Measurements from ENCODE around the gene KPRP. TPM values are rescaled to one million over a fixed set of nuclear protein-coding genes. Genes with fewer than 3 reads are reported as not detected.

The KPRP gene, protein sequence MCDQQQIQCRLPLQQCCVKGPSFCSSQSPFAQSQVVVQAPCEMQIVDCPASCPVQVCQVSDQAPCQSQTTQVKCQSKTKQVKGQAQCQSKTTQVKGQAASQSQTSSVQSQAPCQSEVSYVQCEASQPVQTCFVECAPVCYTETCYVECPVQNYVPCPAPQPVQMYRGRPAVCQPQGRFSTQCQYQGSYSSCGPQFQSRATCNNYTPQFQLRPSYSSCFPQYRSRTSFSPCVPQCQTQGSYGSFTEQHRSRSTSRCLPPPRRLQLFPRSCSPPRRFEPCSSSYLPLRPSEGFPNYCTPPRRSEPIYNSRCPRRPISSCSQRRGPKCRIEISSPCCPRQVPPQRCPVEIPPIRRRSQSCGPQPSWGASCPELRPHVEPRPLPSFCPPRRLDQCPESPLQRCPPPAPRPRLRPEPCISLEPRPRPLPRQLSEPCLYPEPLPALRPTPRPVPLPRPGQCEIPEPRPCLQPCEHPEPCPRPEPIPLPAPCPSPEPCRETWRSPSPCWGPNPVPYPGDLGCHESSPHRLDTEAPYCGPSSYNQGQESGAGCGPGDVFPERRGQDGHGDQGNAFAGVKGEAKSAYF
- not detected for total RNA-seq

DNA sequence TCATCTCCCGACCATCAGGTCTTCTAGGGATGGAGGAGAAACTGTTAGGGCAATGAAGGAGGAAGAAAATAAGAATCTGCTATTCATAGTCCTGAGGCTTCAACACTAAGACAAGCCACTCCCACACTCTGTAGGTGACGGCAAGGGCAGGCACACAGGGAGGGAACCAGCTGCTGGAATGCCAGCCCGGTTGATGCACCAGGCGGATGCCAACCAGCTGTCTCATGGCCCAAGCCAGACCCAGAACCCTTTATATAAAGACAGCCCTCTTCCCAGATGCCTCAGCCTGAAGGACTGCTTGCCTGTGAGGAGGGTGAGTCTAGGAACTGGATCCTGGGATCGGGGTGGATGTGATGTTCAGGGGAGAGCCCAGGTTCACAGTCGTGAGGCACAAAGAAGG lies at the start of gene KPRP:
Gene KPRP, plus strand, starts transcription at position 279 of the 400 bp plus-strand sequence. CDS start 1,564 bp downstream, outside the sequence.
- Histone ChIP-seq H3K9me3 (ENCODE audit: low read depth, low read length) (no peaks in the 10 kb centered on the region), H3K27me3 (ENCODE audit: insufficient read depth, low read length) (no peaks in the 10 kb centered on the region), H3K4me1 (ENCODE audit: insufficient read depth, low read length) (no peaks in the 10 kb centered on the region), H3K4me3 (ENCODE audit: low read length) (no peak within 1 kb of the TSS)

DNA sequence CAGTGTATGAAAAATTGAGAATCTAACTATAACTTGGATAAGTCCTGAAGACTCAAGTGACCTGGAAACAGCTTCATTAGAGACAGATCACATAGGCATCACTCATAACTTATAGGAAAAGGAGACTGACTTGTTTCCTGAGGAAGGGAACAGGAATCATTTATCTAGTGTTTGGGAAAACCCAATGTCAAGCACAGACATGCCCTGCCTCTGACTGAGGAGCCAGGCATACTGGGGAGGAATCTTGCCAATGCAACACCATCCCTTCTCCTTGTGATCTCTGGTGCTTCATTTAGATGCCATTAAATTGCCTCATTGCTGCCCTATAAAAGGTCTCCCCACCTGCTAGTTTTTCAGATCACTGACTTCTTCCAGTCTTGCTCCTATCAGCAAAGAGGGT lies 39.6 kb upstream of the KPRP start:
- Histone ChIP-seq H3K4me1 (ENCODE audit: insufficient read depth, low read length) (no peaks in the 10 kb centered on the region), H3K9me3 (ENCODE audit: low read depth, low read length) (peaks cover 6% of the 10 kb centered on the region), H3K27me3 (ENCODE audit: insufficient read depth, low read length) (no peaks in the 10 kb centered on the region), H3K4me3 (ENCODE audit: low read length) (no peak overlapping the region)

DNA sequence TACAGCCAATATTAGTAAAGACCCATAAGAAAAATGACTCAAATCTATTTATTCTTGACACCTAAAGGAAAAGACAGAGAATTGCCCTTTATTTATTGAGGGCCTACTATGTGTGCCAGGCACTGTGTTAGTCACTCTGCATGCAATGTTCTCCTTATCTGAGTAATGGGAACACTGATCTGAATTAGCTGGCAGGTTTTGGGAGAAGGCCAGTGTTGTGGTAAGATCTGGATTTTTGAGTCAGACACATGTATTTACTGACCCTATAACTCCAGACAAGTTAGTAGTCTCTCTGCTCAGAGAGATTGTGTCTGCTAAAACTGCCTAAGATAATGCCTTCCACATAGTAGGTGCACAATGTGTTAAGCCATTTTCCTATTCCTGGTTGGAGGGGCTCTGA lies 32.6 kb upstream of the KPRP start:
- H3K4me3 ChIP-seq (ENCODE audit: low read length), result no peak overlapping the region
- no peaks in the 10 kb centered on the region for H3K27me3 ChIP-seq (ENCODE audit: insufficient read depth, low read length)
- no peaks in the 10 kb centered on the region for H3K9me3 ChIP-seq (ENCODE audit: low read depth, low read length)
- H3K4me1 ChIP-seq (ENCODE audit: insufficient read depth, low read length), result no peaks in the 10 kb centered on the region

DNA sequence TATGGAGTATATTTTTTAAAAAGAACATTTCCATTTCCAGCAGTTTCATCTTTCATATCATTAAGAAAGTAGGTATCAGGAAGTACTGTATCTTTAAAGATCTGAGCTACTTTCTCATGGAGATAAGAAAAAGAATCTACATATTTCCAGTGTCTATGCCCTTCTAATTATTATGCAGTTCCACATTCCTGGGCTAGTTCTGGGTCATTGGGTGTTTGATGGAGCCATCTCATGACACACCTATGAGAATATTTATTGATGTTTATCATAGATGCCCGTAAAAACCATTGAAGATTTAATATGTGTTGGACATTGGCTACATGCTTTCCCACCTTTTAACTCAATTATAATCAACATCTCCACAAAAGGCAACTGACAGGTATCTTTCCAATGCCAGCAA lies 28.8 kb upstream of the KPRP start:
- no peak overlapping the region for H3K4me3 ChIP-seq (ENCODE audit: low read length)
- no peaks in the 10 kb centered on the region for H3K27me3 ChIP-seq (ENCODE audit: insufficient read depth, low read length)
- H3K9me3 ChIP-seq (ENCODE audit: low read depth, low read length), result no peaks in the 10 kb centered on the region
- no peaks in the 10 kb centered on the region for H3K4me1 ChIP-seq (ENCODE audit: insufficient read depth, low read length)

DNA sequence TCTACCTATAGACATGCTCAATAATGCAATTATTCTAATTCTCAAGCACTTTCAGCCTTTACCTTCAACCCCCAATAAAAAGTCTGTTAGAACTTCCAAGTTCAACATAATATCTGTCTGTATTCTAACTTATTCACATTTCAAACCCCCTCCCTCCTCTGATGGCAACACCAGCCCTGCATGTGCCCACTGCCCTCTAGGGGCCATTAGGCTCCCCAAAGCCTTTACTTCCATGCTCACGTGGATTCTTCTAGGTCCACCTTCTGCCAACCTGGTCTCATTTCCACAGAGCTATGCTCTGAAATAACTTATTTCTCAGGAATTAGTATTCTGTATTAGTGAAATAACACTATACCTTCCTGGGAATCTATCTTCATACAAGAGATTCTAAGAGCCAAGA lies 22.2 kb upstream of the KPRP start:
- no peak overlapping the region for H3K4me3 ChIP-seq (ENCODE audit: low read length)
- H3K27me3 ChIP-seq (ENCODE audit: insufficient read depth, low read length), result no peaks in the 10 kb centered on the region
- H3K9me3 ChIP-seq (ENCODE audit: low read depth, low read length), result no peaks in the 10 kb centered on the region
- H3K4me1 ChIP-seq (ENCODE audit: insufficient read depth, low read length), result no peaks in the 10 kb centered on the region

DNA sequence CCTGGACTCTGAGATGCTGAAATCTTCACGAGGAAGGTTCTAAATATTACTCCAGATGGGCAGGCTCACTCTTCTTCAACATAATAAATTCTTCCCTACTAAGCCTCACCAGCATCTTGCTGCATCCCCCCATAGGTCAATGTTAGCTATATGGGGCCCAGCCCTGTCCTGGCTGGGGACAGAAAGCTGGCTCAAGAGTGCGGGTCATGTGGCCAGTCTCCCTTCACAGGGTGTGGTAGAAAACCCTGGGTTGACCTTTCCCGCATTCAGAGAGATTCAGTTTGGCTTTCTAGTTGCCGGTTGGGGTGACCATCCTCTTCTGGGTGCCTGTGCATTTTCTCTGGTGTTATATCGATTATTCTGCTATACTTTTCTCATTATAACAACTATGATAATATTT lies 19.8 kb upstream of the KPRP start:
- no peak overlapping the region for H3K4me3 ChIP-seq (ENCODE audit: low read length)
- H3K4me1 ChIP-seq (ENCODE audit: insufficient read depth, low read length), result no peaks in the 10 kb centered on the region
- H3K9me3 ChIP-seq (ENCODE audit: low read depth, low read length), result no peaks in the 10 kb centered on the region
- no peaks in the 10 kb centered on the region for H3K27me3 ChIP-seq (ENCODE audit: insufficient read depth, low read length)

DNA sequence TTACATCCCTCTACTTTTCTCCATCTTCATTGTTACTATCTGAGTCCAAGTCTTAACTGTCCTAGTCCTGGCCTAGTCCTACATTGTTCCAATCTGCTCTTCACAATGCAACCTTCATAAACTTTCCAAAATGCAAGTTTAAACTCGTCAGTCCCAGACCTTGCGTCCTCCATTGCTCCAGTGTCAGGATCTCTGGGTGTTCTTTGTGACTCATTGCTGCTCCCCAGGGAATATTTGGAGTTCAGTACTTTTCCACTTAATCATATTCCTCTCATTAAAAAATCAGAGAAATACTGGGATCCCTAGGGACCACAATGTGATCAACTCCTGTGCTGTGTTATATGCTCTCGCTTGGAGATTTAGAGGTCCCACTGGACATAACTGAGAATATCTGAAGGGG lies 18.0 kb upstream of the KPRP start:
- H3K4me1 ChIP-seq (ENCODE audit: insufficient read depth, low read length), result no peaks in the 10 kb centered on the region
- no peak overlapping the region for H3K4me3 ChIP-seq (ENCODE audit: low read length)
- no peaks in the 10 kb centered on the region for H3K27me3 ChIP-seq (ENCODE audit: insufficient read depth, low read length)
- H3K9me3 ChIP-seq (ENCODE audit: low read depth, low read length), result no peaks in the 10 kb centered on the region

DNA sequence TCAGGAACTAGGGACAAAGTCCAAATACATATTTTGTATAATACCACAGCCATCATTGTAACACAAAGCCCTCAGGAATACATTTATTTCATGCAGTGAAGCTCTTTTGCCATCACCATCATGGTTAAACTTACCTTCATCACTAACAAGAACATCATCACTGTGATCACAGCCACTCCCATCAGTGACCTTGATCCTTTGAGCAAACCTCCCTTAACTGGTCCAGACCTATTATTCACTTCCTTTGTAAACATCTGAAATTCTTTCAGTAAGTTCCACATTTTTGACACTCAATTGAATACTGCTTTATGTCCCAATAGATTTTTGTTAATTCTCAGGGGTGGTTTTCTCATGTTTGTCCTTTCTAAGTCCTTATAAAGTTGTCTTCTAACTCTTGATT lies 16.2 kb upstream of the KPRP start:
- Histone ChIP-seq H3K9me3 (ENCODE audit: low read depth, low read length) (no peaks in the 10 kb centered on the region), H3K27me3 (ENCODE audit: insufficient read depth, low read length) (no peaks in the 10 kb centered on the region), H3K4me3 (ENCODE audit: low read length) (no peak overlapping the region), H3K4me1 (ENCODE audit: insufficient read depth, low read length) (no peaks in the 10 kb centered on the region)

DNA sequence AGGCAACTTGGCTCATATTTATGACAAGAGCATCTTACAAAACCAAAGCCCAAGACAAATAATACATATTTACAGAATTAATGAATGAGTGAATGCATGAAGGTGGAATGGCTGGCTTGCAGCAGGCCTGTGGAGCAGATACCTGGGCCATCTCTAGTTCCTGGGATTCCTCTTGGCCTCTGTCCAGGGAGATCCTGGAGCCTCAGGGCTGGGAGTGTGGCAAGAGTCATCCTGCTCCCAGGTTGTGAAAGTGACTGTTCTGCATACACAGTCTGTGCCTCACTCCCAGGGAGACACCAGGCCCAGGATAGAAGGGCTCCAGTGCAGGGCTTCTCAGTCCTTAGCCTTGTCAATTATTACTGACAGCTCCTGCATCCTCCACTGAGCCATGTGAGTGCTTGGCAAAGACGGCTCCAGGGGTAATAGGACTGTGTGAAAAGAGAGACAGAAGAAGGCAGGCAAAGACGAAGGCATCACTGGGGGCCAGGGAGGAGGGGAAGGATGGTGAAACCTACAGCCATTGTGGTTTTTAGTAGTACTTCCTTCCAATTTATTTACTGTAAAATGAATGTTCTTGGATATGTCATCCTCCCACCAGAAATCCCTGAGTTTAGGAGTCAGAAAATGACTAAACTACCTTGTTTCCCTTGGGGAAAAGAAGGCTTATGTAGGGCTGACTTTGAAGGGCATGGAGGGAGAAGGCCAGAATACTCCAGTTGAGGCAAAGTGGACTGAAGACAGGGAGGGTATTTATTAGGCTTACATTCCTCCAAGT lies 14.3 kb upstream of the KPRP start:
- no peak overlapping the region for H3K4me3 ChIP-seq (ENCODE audit: low read length)
- no peaks in the 10 kb centered on the region for H3K9me3 ChIP-seq (ENCODE audit: low read depth, low read length)
- H3K4me1 ChIP-seq (ENCODE audit: insufficient read depth, low read length), result no peaks in the 10 kb centered on the region
- H3K27me3 ChIP-seq (ENCODE audit: insufficient read depth, low read length), result peaks cover 5% of the 10 kb centered on the region

DNA sequence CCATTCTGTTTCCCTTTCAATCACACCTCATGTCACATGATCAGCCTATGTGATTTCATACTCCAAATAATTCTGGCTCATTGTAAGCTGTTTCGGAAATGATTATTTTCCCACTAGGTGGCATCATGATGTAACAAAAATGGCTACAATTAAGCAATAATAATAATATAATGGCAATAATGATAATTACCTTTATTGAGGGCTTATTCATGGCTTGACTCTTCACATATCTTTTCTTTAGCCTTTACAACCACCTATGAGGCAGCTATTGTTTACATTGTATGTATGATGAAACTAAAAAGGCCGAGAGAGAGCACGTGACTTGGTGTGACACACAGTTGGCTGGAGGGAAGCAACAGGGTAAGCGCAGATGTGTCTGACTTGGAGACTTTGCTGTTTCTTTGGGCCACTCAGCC lies 12.5 kb upstream of the KPRP start:
- Histone ChIP-seq H3K4me1 (ENCODE audit: insufficient read depth, low read length) (no peaks in the 10 kb centered on the region), H3K4me3 (ENCODE audit: low read length) (no peak overlapping the region), H3K9me3 (ENCODE audit: low read depth, low read length) (no peaks in the 10 kb centered on the region), H3K27me3 (ENCODE audit: insufficient read depth, low read length) (peaks cover 9% of the 10 kb centered on the region)

DNA sequence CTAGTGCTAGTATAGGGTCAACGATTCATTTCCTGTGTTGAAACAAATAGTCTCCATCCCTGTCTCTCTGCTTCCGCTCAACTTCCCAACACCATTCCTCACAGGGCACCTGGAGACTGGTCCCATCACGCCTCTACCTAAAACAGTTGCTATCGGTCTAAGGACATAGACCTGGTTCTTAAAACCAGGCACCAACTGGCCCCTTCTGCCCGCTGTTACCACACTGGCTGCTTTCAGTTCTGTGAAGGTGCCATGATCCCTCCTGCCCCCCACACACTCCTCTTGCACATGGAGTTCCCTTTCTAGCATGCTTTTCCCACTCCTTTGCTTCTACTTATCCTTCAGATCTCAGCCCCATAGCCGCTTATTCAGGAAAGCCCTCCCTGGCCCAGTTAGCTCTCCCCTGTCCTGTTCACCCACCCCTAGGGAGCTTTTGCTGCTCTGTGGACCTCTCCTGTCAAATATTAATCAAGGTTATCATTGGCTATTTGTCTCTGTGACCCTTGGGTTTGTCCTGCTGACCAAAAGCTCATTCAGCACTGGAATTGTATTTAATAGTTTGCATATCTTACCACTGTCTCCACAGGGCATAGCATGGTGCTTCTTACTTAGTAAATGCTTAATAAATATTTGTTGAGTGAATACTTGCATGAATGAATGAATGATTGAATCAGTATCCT lies 11.9 kb upstream of the KPRP start:
- Histone ChIP-seq H3K4me1 (ENCODE audit: insufficient read depth, low read length) (no peaks in the 10 kb centered on the region), H3K27me3 (ENCODE audit: insufficient read depth, low read length) (peaks cover 9% of the 10 kb centered on the region), H3K9me3 (ENCODE audit: low read depth, low read length) (no peaks in the 10 kb centered on the region), H3K4me3 (ENCODE audit: low read length) (no peak overlapping the region)

DNA sequence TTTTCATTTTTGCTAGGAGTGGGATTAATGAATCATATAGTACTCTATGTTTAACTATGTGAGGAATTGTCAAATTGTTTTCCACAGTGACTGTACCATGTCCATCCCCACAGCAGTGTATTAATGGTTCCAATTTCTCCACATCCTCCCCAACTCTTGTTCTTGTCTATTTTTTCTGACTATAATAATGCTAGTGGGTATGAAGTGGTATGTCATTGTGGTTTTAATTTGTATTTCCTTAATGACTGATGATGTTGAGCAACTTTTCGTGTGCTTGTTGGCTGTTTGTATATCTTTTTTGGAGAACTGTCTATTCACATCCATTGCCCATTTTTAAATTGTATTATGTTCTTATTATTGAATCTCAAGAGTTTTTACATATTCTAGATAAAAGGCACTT lies 10.0 kb upstream of the KPRP start:
- peaks cover 9% of the 10 kb centered on the region for H3K27me3 ChIP-seq (ENCODE audit: insufficient read depth, low read length)
- H3K4me3 ChIP-seq (ENCODE audit: low read length), result no peak overlapping the region
- no peaks in the 10 kb centered on the region for H3K4me1 ChIP-seq (ENCODE audit: insufficient read depth, low read length)
- H3K9me3 ChIP-seq (ENCODE audit: low read depth, low read length), result no peaks in the 10 kb centered on the region

DNA sequence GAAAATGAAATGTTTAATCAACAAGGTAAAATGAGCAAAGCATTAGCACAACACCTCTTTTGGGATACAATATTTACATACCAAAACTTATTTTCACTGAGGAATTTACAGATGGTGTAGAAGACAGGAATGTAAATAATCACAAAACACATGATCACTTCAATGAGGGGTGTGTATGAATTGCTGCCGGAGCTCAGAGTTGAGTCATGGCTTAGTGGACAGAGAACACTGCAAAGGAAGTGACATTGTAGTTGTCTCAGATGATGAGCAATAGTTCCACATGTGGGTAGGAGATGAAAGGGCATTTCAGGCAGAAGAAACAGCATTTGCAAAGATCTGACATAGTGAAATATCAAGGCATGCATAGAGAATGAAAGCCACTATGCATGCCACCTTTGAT lies 5.6 kb upstream of the KPRP start:
- no peaks in the 10 kb centered on the region for H3K9me3 ChIP-seq (ENCODE audit: low read depth, low read length)
- H3K4me1 ChIP-seq (ENCODE audit: insufficient read depth, low read length), result no peaks in the 10 kb centered on the region
- peaks cover 9% of the 10 kb centered on the region for H3K27me3 ChIP-seq (ENCODE audit: insufficient read depth, low read length)
- no peak overlapping the region for H3K4me3 ChIP-seq (ENCODE audit: low read length)

DNA sequence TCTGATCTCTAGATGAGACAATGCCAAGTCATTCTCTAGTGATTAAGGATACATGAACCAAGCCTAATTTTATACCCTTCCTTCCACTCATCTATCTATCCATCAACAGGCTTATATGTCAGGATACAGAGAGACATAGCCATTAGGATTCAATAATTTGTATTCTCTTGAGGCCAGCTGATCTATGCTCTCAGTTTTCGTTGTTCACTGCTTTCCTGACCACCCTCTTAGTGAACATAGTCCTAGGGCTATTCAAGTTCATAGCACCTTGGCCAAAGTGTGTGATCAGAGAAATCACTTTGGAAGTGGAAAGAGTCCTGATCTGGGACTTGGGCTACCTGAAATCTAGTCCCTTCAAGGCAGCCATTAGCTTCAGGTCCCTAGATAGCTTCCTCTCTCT lies 4.2 kb upstream of the KPRP start:
- Histone ChIP-seq H3K9me3 (ENCODE audit: low read depth, low read length) (no peaks in the 10 kb centered on the region), H3K4me1 (ENCODE audit: insufficient read depth, low read length) (no peaks in the 10 kb centered on the region), H3K4me3 (ENCODE audit: low read length) (no peak overlapping the region), H3K27me3 (ENCODE audit: insufficient read depth, low read length) (peaks cover 4% of the 10 kb centered on the region)

DNA sequence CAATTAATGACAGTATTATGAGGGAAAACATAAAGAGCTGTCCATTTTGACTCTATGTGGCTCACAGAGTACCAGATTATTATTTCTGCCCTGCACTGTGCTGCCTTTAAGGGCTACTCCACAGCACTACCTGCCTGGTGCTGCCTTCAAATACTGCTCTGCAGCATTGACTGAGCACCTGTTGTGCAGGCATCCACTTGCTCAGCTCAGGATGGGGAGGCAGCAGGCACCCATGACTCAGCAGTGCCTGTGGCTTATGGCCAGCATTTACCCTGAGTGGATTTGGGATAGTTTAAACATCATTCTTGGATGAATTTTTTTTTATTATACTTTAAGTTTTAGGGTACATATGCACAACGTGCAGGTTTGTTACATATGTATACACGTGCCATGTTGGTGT lies 953 bp upstream of the KPRP start:
- Histone ChIP-seq H3K4me1 (ENCODE audit: insufficient read depth, low read length) (no peaks in the 10 kb centered on the region), H3K4me3 (ENCODE audit: low read length) (no peak overlapping the region), H3K27me3 (ENCODE audit: insufficient read depth, low read length) (no peaks in the 10 kb centered on the region), H3K9me3 (ENCODE audit: low read depth, low read length) (no peaks in the 10 kb centered on the region)

Data from mononuclear cell (primary cell).